Activated naive CD4-positive, alpha-beta T cell treated with anti-CD3 and anti-CD28 coated beads, Interleukin-2, amount 50 U/mL, for 24 hours (primary cell): ENCODE results near the gene U2AF1.
"Not testable (repeated sequence)": the region's sequence is repeated elsewhere in the genome, so short reads cannot be mapped to it uniquely, and the experiment has no call there.

Experiments used
- H3K27ac Mint-ChIP-seq: one replicate; pipeline ENCODE4 v1.8.0; 2021; ENCODE audit warnings: mild to moderate bottlenecking, mixed read lengths
- H3K27me3 Mint-ChIP-seq: one replicate; pipeline ENCODE4 v1.8.0; 2021; ENCODE audit warnings: mixed read lengths
- H3K36me3 Mint-ChIP-seq: one replicate; pipeline ENCODE4 v1.8.0; 2021; ENCODE audit warnings: mixed read lengths
- H3K4me1 Mint-ChIP-seq: one replicate; pipeline ENCODE4 v1.8.0; 2021; ENCODE audit warnings: mixed read lengths
- H3K4me3 Mint-ChIP-seq: one replicate; pipeline ENCODE4 v1.8.0; 2021; ENCODE audit warnings: mild to moderate bottlenecking, mixed read lengths
- H3K9me3 Mint-ChIP-seq: one replicate; pipeline ENCODE4 v1.8.0; 2021; ENCODE audit warnings: mixed read lengths

The U2AF1 gene, protein sequence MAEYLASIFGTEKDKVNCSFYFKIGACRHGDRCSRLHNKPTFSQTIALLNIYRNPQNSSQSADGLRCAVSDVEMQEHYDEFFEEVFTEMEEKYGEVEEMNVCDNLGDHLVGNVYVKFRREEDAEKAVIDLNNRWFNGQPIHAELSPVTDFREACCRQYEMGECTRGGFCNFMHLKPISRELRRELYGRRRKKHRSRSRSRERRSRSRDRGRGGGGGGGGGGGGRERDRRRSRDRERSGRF

DNA sequence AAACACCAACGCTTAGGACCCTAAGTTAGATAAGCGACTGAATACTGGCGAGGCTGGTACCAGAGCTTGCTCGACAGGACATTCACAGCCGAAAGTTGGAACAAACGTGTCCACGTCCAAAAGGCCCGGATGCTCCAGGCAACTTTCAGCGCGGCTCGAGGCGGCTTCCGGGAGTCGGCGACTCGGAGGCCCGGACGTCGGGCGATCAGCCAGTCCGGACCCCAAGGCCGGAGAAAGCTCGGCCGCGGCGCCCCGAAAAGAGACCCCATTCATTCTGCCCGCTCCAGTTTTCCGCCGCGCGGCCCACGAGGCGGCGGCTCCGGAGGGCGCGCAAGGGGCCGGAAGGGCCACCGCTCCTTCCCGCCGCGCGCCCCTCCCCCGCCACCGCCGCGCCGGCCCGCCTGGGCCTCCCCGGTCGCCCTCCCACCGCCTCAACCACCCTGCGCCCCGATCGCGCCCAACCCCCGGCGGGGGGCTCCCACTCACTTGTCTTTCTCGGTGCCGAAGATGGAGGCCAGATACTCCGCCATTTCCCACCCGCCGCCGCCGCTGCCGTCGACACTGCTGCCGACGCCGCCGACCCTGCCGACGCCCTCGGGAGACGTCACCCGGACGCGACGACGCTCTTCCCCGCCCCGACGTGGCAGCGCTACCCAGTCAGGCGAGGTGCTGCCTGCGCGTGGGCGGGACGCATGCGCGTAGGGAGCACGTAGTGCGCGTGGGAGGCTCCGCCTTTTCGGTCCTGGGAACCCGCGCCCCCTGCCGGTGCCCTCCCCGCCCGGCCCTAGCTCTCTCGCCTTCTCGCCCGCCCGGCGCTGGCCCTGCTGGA lies at the start of gene U2AF1:
TSS of gene U2AF1 (minus strand) at position 606 of the 829 bp plus-strand sequence. CDS start at position 530, 76 bp downstream.
- H3K4me1 Mint-ChIP-seq, H3K9me3 Mint-ChIP-seq, H3K27me3 Mint-ChIP-seq, H3K36me3 Mint-ChIP-seq, H3K27ac Mint-ChIP-seq: not testable (repeated sequence)
- peak within 1 kb of the TSS; percentile 23 for H3K4me3 Mint-ChIP-seq

DNA sequence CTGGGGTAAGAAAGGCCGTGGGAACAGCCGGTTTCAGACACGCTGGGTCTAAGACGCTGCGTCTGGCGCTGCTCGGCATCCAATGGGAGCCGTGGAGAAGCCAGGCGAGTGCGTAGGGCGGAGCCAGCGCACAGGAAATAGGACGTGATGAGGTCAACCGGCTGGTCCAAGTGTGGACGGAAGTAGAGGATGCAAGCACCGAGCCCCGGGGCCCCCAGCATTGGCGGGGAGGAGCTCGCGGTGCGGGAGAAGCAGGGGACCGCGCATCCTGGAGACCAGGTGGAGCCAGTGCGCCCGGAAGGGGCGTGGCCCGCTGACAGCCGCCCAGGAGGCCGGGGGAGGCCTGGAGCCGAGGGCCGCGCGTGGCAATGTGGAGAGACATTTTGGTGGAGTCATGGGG lies 46.2 kb upstream of the U2AF1 start:
- not testable (repeated sequence) for H3K4me1 Mint-ChIP-seq, H3K4me3 Mint-ChIP-seq, H3K36me3 Mint-ChIP-seq, H3K27me3 Mint-ChIP-seq, H3K9me3 Mint-ChIP-seq, H3K27ac Mint-ChIP-seq

DNA sequence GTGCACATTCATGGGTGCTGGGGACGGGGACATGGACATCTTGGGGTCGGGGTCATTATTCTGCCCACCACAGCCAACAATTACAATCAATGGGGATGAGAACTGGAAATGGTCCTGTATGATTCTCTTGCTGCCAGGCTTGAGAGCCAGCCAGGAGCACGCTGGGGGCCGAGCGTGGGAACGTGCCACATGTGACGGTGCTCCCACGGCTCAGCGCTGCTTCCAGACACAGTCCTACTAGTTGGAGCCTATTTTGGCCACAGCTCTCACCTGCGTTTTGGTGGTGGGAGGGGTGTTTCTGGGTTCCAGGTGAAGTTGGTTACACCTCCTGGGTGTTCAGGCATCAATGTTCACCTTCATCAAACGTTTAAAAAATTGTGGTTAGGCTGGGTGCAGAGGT lies 42.0 kb upstream of the U2AF1 start:
- not testable (repeated sequence) for H3K4me3 Mint-ChIP-seq, H3K27me3 Mint-ChIP-seq, H3K9me3 Mint-ChIP-seq

DNA sequence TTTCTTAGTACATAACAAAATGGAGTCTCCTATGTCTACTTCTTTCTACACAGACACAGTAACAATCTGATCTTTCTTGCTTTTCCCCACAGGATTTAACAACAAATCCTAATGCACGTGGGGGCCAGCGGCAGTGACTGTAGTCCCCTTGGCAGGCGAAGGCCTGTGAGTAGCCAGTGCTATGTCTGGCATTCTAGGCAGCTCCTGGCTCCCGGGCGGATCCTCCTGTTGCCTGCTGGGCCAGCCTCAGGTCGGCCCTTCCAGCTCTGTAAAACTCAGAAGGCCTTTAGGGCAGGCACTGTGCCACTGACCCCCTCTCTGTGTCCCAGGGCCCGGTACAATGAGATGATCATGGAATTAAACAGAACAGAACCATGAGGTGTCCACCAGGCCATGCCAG lies 40.6 kb upstream of the U2AF1 start:
- H3K27me3 Mint-ChIP-seq, H3K27ac Mint-ChIP-seq, H3K4me3 Mint-ChIP-seq, H3K4me1 Mint-ChIP-seq, H3K9me3 Mint-ChIP-seq, H3K36me3 Mint-ChIP-seq: not testable (repeated sequence)

More for the DNA sequence above, 42.0 kb upstream of the U2AF1 start:
- not testable (repeated sequence) for H3K4me1 Mint-ChIP-seq, H3K36me3 Mint-ChIP-seq, H3K27ac Mint-ChIP-seq

DNA sequence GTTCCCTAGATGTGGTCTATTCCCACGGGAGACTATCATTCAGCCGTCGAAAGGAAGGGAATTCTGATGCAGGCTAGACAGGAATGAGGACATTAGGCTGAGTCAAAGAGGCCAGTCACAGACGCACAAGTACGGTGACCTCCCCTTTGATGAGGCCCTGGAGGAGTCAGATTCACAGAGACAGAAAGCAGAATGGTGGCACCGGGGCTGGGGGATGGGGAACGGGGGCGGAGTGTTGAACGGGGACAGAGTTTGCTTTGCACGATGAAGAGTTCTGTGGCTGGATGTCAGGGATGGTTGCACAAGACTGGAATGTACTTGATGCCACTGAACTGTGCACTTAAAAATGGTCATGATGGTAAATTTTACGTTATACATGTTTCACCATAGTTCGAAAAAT lies 39.3 kb upstream of the U2AF1 start:
- H3K4me1 Mint-ChIP-seq, H3K9me3 Mint-ChIP-seq, H3K36me3 Mint-ChIP-seq, H3K4me3 Mint-ChIP-seq, H3K27ac Mint-ChIP-seq, H3K27me3 Mint-ChIP-seq: not testable (repeated sequence)

DNA sequence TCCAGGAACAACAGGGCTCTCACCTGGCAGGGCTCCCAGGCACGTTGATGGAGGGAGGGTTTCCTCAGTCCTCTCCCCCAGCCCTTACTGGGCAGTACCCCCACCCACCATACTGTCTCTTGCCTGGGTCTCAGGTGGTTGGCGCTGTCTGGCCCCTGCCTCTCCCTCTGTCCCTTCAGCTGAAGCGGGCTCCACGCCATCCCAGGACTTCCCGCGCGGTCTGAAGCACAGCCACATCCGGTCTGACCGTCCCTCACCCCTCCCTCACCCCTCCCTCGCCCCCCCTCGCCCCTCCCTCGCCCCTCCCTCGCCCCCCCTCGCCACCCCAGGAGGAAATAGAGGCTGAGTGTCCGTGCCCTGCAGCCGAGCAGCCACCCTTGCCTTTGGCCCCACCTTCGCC lies 34.0 kb upstream of the U2AF1 start:
- not testable (repeated sequence) for H3K36me3 Mint-ChIP-seq, H3K4me1 Mint-ChIP-seq, H3K4me3 Mint-ChIP-seq

DNA sequence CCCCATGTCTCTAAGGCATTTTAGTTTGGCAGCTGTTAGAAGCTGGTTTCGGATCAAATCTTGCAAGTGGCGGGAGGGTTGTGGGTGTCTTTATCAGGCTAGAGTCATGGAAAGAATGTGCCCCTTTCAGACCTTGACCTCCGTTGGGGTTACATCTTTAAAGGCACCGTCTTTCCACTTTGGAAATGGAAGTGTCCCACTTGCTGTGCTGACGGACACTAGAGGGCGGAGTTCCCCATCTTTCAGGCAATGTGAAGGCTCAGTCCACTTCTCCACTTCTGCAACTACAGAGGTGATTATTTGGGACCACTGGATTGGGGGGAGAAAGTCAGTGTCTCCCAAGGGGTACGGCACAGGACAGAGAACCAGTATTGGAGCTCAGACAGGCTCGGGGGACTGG lies 31.6 kb upstream of the U2AF1 start:
- not testable (repeated sequence) for H3K4me3 Mint-ChIP-seq, H3K27me3 Mint-ChIP-seq, H3K27ac Mint-ChIP-seq, H3K9me3 Mint-ChIP-seq, H3K4me1 Mint-ChIP-seq, H3K36me3 Mint-ChIP-seq

More for the DNA sequence above, 34.0 kb upstream of the U2AF1 start:
- H3K27ac Mint-ChIP-seq, H3K27me3 Mint-ChIP-seq, H3K9me3 Mint-ChIP-seq: not testable (repeated sequence)

DNA sequence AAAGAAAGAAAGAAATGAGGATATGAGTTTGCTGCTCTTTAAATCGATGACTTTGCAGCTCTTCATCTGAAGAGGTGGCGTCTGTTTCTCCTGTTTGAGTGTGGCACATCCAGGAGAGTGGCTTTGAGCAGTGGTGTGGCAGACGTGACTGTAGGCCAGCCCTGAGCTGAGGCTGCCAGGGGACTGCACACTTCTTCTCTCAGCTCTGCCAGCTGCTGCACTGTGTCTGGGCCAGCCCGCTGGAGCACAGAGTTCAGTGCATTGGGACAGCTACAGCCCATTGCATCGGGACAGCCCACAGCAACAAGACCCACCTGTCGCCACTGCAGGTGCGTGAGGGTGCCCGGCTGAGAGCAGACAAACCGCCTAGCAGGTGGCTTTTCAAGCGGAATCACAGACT lies 27.1 kb upstream of the U2AF1 start:
- not testable (repeated sequence) for H3K4me3 Mint-ChIP-seq, H3K9me3 Mint-ChIP-seq, H3K27ac Mint-ChIP-seq, H3K36me3 Mint-ChIP-seq, H3K4me1 Mint-ChIP-seq, H3K27me3 Mint-ChIP-seq

DNA sequence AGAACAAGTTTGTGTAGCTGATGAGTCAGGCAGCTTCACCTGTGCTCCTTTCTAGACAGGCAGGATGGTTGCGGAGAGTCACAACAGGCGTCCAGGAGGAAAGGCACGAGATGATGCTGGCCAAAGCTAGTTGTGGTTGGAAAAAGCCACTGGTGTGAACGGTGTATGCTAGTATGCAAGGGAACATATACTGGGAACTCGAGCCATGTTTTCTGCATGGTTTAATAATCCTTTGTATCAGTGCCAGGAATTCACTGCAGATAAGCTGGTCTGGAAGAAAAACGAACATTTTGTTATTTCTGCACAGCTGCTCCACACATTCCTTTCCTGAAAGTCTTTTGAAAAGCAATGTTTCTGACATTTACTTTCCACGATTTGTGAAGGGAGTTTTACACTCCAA lies 22.7 kb upstream of the U2AF1 start:
- H3K9me3 Mint-ChIP-seq, H3K27ac Mint-ChIP-seq, H3K4me1 Mint-ChIP-seq, H3K4me3 Mint-ChIP-seq, H3K36me3 Mint-ChIP-seq, H3K27me3 Mint-ChIP-seq: not testable (repeated sequence)

DNA sequence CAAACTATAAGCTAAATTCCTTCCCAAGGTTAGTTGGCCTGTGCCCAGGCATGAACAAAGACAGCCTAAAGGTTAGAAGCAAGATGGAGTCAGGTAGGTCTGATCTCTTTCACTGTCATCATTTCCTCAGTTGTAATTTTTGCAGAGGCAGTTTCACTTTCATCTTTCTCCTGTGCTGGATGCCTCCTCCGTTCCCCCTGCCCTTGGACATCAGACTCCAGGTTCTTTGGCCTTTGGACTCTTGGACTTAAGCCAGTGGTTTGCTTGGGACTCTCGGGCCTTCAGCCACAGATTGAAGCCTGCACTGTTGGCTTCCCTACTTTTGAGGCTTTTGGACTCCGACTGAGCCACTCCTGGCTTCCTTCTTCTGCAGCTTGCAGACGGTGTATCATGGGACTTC lies 8.6 kb upstream of the U2AF1 start:
- H3K9me3 Mint-ChIP-seq, H3K27me3 Mint-ChIP-seq, H3K27ac Mint-ChIP-seq, H3K36me3 Mint-ChIP-seq, H3K4me3 Mint-ChIP-seq, H3K4me1 Mint-ChIP-seq: not testable (repeated sequence)

DNA sequence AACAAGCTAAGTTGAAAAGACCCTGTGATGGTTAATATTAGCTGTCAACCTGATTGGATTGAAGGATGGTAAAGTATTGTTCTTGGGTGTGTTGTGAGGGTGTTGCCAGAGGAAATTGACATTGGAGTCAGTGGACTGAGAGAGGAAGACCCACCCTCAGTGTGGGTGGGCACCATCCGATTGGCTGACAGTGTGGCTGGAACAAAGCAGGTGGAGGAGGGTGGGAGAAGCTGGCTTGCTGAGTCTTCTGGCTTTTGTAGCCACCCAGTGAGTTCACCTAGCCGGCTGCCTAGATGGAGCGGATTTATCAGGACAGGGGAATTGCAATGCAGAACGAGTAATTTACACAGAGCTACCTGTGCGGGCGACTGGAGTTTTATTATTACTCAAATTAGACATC lies 7.1 kb upstream of the U2AF1 start:
- not testable (repeated sequence) for H3K4me3 Mint-ChIP-seq, H3K27me3 Mint-ChIP-seq, H3K27ac Mint-ChIP-seq, H3K9me3 Mint-ChIP-seq, H3K4me1 Mint-ChIP-seq, H3K36me3 Mint-ChIP-seq

DNA sequence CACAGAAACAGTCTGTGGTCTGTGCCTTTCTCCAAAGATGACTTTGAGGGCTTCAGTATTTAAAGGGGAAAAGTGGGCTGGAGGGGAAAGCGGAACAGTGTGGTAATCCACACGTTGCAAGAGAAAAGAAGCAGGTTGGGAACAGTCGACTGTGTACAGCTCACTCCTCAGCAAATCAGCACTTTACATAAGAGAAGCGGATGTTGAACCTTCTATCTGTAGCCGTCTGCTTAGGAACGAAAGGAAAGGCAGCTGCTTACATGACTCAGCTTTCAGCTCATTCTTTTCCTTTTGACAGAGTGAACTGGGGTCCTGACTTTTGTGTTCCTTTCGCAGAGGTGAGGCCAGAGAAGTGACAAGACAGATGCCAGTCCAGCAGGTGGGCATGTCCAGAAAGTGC lies 1.6 kb upstream of the U2AF1 start:
- H3K36me3 Mint-ChIP-seq, H3K27me3 Mint-ChIP-seq, H3K9me3 Mint-ChIP-seq, H3K27ac Mint-ChIP-seq, H3K4me3 Mint-ChIP-seq, H3K4me1 Mint-ChIP-seq: not testable (repeated sequence)

DNA sequence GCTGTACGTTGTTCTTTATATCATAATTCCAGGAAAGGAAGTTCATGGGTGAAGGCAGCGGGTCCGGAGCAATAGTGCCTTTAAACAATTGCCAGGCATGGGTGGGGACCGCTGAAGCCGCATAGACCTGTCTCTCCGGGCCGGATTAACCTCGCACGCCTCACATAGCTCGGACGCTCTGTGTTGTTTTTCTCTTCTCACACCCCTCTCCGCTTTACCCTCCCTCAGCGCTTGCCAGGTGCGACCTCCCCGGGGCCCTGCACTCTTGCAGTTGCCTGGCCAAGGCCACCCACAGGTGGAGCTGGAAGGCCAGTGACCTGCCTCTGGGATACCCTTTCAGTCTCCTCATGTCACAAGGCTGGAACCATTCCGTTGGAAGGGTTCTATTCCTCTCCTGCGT lies 807 bp upstream of the U2AF1 start:
- H3K27me3 Mint-ChIP-seq, H3K36me3 Mint-ChIP-seq, H3K27ac Mint-ChIP-seq, H3K9me3 Mint-ChIP-seq, H3K4me1 Mint-ChIP-seq, H3K4me3 Mint-ChIP-seq: not testable (repeated sequence)

DNA sequence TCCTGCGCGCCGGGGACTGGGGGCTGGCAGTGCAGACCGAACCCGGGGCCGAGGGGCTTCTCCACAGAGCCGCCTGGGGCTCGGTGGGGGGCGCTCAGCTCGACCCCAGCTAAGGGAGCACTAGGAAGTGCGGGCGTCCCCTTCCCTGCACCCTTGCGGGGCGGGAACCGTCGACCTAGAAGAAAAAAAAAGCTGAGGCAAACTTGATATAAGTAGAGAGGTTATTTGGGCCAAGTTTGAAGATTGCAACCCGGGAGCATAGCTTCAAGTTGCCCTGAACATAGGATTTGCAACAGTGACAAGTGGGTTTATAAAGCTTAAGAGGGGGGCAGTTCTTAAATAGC lies 396 bp upstream of the U2AF1 start:
- H3K27ac Mint-ChIP-seq, H3K9me3 Mint-ChIP-seq, H3K4me1 Mint-ChIP-seq, H3K27me3 Mint-ChIP-seq, H3K4me3 Mint-ChIP-seq, H3K36me3 Mint-ChIP-seq: not testable (repeated sequence)

DNA sequence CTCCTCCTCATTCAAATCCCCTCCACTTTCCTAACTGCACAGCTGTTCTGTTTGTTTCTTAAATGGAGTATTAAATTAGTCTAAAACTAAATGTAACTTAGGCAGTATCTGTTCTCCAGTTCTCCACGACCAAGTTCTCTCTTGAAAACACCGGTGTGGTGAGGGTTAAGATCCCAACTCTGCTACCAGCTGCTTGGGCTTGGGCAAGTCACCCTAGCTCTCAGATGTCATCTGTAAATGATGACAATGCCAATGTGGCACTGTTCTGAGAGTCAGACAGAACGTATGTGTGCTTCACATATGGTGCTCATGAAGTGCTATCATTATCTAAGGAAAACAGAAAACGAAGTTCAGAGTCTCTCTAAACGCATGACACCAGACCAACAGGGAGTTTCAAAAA lies 2.7 kb downstream of the U2AF1 start:
- not testable (repeated sequence) for H3K27me3 Mint-ChIP-seq, H3K4me1 Mint-ChIP-seq, H3K27ac Mint-ChIP-seq, H3K9me3 Mint-ChIP-seq, H3K4me3 Mint-ChIP-seq, H3K36me3 Mint-ChIP-seq

DNA sequence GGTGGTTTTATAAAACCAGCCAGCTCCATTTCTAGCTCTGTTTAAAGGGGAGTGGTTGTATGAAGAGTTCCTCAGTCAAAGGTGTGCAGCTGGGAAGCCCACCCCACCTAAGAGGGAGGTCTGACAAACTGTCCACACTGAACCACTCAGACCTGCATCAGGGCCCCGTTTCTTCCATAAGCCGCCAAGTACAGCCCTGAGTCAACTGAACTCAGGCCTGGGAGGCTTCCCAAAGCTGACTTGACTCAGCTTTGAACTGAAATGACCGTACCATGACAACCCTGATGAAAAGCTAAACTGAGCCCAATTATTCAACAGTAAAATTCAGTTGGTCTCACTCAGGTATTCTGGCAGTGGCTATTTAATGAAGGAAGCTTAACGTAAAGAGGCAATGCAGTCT lies 5.1 kb downstream of the U2AF1 start:
- not testable (repeated sequence) for H3K4me3 Mint-ChIP-seq, H3K27me3 Mint-ChIP-seq, H3K36me3 Mint-ChIP-seq, H3K9me3 Mint-ChIP-seq, H3K27ac Mint-ChIP-seq, H3K4me1 Mint-ChIP-seq

DNA sequence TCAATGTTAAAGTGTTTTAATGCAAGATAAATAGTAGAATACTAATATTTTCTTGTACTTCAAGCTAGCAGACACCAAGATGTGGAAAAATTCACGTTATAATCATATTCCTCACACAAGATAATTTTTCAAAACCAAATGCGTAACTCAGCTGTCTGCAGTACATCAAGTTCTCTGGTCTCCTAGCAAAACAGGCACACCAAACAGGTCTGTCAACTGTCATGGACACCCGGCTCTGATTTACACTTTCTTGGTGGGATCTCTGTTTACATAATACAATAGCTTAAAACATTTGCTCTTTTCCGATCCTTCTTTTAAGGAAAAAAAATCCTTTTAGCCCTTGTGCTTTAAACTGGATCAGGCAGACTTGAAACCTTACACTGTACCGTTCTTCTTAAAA lies 5.7 kb downstream of the U2AF1 start:
- not testable (repeated sequence) for H3K27ac Mint-ChIP-seq, H3K27me3 Mint-ChIP-seq, H3K4me3 Mint-ChIP-seq, H3K4me1 Mint-ChIP-seq, H3K36me3 Mint-ChIP-seq, H3K9me3 Mint-ChIP-seq
